GM20000 (cell line): ENCODE data around the gene SRRD.
"Not testable (repeated sequence)": the region's sequence is repeated elsewhere in the genome, so short reads cannot be mapped to it uniquely, and the experiment has no call there.

Experiments used
- DNase-seq: peaks from one replicate; pipeline ENCODE4 v3.0.0; 2012; ENCODE audit warnings: low spot score
- CTCF ChIP-seq: IDR thresholded peaks from 2 replicates; pipeline ENCODE4 v1.5.1; 2012; ENCODE audit warnings: mild to moderate bottlenecking, control low read depth; ENCODE audit errors: extremely low read depth, missing control alignments

SRRD gene

GRCh38 chr22:26483439-26484359 is at the start of gene SRRD, which contains the start of gene HPS4:
Gene SRRD, plus strand, starts transcription at chr22:26483877. Its CDS starts 14 bp downstream, at chr22:26483891.
Gene HPS4, minus strand, starts transcription at chr22:26483783. Its CDS starts 2,021 bp downstream, at chr22:26481762.
- TF ChIP-seq CTCF = no peak
- DNase-seq = peak; percentile 94

- TF ChIP-seq CTCF = no peak
- DNase-seq = no peak
Measured at GRCh38 chr22:26435327-26436093, 48.2 kb upstream of the SRRD start.

GRCh38 chr22:26436903-26437515 is 46.7 kb upstream of the SRRD start:
- TF ChIP-seq CTCF = no peak
- no peak for DNase-seq

GRCh38 chr22:26437694-26438392 is 45.8 kb upstream of the SRRD start:
- TF ChIP-seq CTCF = no peak
- no peak for DNase-seq

GRCh38 chr22:26438776-26439175 is 44.9 kb upstream of the SRRD start:
- DNase-seq = not testable (repeated sequence)

- DNase-seq = no peak
- no peak for TF ChIP-seq CTCF
Measured at GRCh38 chr22:26439559-26439958, 44.1 kb upstream of the SRRD start.

GRCh38 chr22:26442086-26442756 is 41.5 kb upstream of the SRRD start:
- no peak for DNase-seq
- TF ChIP-seq CTCF = no peak
